OCI-LY1 (cell line): ENCODE results near the gene MAFG.

Experiments used
- H2AFZ ChIP-seq: fragments of 200-600 bp; sonication (generic), shearing (Covaris generic); 2 replicates; pipeline ENCODE4 v1.6.0; 2014; ENCODE audit warnings: antibody characterized with exemption, mild to moderate bottlenecking, low read length
- H3F3A ChIP-seq: fragments of 200-600 bp; sonication (generic), shearing (Covaris generic); 2 replicates; pipeline ENCODE4 v1.6.0; 2014; ENCODE audit warnings: mild to moderate bottlenecking, antibody characterized with exemption, low read length, moderate library complexity; ENCODE audit not compliant: insufficient read depth
- H3K27ac ChIP-seq: fragments of 200-600 bp; sonication (generic); 2 replicates; pipeline ENCODE4 v1.5.1; 2014; ENCODE audit warnings: low read length, mixed run types, mild to moderate bottlenecking, low read depth; ENCODE audit not compliant: poor library complexity, severe bottlenecking
- H3K27me3 ChIP-seq: fragments of 200-600 bp; sonication (generic); 2 replicates; pipeline ENCODE4 v1.6.0; 2014; ENCODE audit warnings: antibody characterized with exemption, mild to moderate bottlenecking, low read length, moderate library complexity; ENCODE audit not compliant: insufficient read depth
- H3K36me3 ChIP-seq: fragments of 200-600 bp; sonication (generic); 2 replicates; pipeline ENCODE4 v1.6.1; 2014; ENCODE audit warnings: mild to moderate bottlenecking, antibody characterized with exemption, low read length, moderate library complexity, mixed read lengths; ENCODE audit not compliant: insufficient read depth
- H3K4me1 ChIP-seq: fragments of 200-600 bp; sonication (generic); 2 replicates; pipeline ENCODE4 v1.5.1; 2014; ENCODE audit warnings: mild to moderate bottlenecking, low read length, moderate library complexity; ENCODE audit not compliant: insufficient read depth, severe bottlenecking
- H3K4me2 ChIP-seq: fragments of 200-600 bp; sonication (generic), shearing (Covaris generic); 2 replicates; pipeline ENCODE4 v1.6.1; 2014; ENCODE audit warnings: low read length
- H3K4me3 ChIP-seq: fragments of 200-600 bp; sonication (generic); 2 replicates; pipeline ENCODE4 v1.5.1; 2014; ENCODE audit warnings: low read length, low read depth, mild to moderate bottlenecking, mixed read lengths; ENCODE audit not compliant: poor library complexity, severe bottlenecking
- H3K79me2 ChIP-seq: fragments of 200-600 bp; shearing (Covaris generic); 2 replicates; pipeline ENCODE4 v1.6.1; 2016; ENCODE audit warnings: mixed run types, low read length, mixed read lengths; ENCODE audit not compliant: insufficient read depth
- H3K9ac ChIP-seq: fragments of 200-600 bp; sonication (generic), shearing (Covaris generic); 2 replicates; pipeline ENCODE4 v1.6.1; 2014; ENCODE audit warnings: mild to moderate bottlenecking, low read length, mixed read lengths
- H3K9me2 ChIP-seq: fragments of 200-600 bp; sonication (generic), shearing (Covaris generic); 2 replicates; pipeline ENCODE4 v1.6.1; 2014; ENCODE audit warnings: low read depth, mild to moderate bottlenecking, low read length, mixed read lengths
- H3K9me3 ChIP-seq: fragments of 200-600 bp; shearing (Covaris generic); 2 replicates; pipeline ENCODE4 v1.6.1; 2014; ENCODE audit warnings: low read length, mixed read lengths
- H4K20me1 ChIP-seq: fragments of 200-600 bp; sonication (generic), shearing (Covaris generic); 2 replicates; pipeline ENCODE4 v1.6.0; 2016; ENCODE audit warnings: mild to moderate bottlenecking, low read length; ENCODE audit not compliant: insufficient read depth
- CTCF ChIP-seq: fragments of 200-600 bp; sonication (generic), shearing (Covaris generic); IDR thresholded peaks from 2 replicates; pipeline ENCODE4 v1.5.1; 2017; ENCODE audit warnings: mild to moderate bottlenecking, antibody characterized with exemption, low read length, moderate library complexity, mixed read lengths
- EZH2 ChIP-seq: fragments of 200-600 bp; sonication (generic), shearing (Covaris generic); IDR thresholded peaks from 2 replicates; pipeline ENCODE4 v1.8.0; 2017; ENCODE audit warnings: borderline replicate concordance, mixed run types, mild to moderate bottlenecking, antibody characterized with exemption, low read length, moderate library complexity, mixed read lengths

Gene MAFG

GRCh38 chr17:81898885-81899284, 28.6 kb downstream of the MAFG start:
- peaks cover 14% of the 10 kb centered on the region for H3K4me1 ChIP-seq
- no peaks in the 10 kb centered on the region for H4K20me1 ChIP-seq
- no peak overlapping the region for H3K27ac ChIP-seq
- no peak overlapping the region for H2AFZ ChIP-seq
- no peak overlapping the region for H3K4me3 ChIP-seq
- no peaks in the 10 kb centered on the region for H3F3A ChIP-seq
- H3K79me2 ChIP-seq = no peaks in the 10 kb centered on the region
- TF ChIP-seq EZH2 = no peak
- no peak for TF ChIP-seq CTCF
- H3K9me2 ChIP-seq = no peaks in the 10 kb centered on the region
- peaks cover 4% of the 10 kb centered on the region; the same call in 1 of the 2 replicates for H3K27me3 ChIP-seq
- H3K9me3 ChIP-seq = no peaks in the 10 kb centered on the region
- H3K36me3 ChIP-seq = peaks cover 54% of the 10 kb centered on the region
- H3K4me2 ChIP-seq = no peak overlapping the region
- H3K9ac ChIP-seq = no peak overlapping the region

DNA sequence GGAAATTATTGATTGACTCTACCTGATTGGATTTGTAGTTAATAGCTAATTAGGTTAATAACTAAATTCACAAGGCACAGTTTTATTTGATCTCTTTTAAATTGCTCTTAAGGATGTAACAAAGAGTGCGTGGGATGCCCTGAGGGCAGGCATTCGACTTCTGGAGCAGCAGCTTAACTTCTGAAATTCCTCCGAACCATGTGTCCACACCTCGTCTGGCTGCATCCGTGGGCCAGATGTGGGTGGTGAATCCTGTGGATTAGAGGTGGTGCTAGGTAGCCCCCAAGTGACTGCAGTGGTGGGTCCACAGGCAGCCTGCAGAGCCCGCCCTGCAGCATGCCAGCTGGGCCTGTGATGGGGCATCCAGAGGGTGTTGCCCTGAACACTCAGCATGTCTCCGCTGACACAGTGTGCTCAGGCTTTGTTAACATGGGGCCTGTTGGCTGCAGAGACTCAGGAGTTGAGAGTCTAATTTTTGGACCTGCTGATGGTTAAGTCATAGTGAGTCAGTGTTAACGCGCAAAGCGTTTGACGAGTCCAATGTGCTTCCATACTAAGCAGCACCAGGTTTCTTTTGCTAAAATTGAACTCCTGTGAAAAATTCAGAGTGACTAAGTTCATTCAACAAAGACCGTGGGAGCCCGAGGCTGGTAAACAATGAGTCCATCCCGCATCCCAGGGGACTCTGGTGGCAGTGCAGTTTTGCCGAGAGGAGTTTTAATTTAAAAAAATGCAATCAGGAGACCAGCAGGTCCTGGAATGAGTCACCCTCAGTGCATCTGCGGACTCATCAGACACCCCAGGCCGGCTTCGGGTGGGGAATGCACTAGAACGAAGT, 29.3 kb downstream of the MAFG start:
- Histone ChIP-seq H3K36me3 (peaks cover 48% of the 10 kb centered on the region), H4K20me1 (no peaks in the 10 kb centered on the region), H3K9ac (no peak overlapping the region), H3K9me3 (no peaks in the 10 kb centered on the region), H3K27ac (no peak overlapping the region), H3K79me2 (no peaks in the 10 kb centered on the region), H3K4me3 (no peak overlapping the region), H3K9me2 (no peaks in the 10 kb centered on the region), H3K27me3 (peaks cover 4% of the 10 kb centered on the region; the same call in 1 of the 2 replicates), H3F3A (no peaks in the 10 kb centered on the region), H3K4me1 (peaks cover 21% of the 10 kb centered on the region), H3K4me2 (no peak overlapping the region), H2AFZ (no peak overlapping the region)
- TF ChIP-seq EZH2 = no peak
- TF ChIP-seq CTCF = no peak

- Histone ChIP-seq H2AFZ (no peak overlapping the region), H3K9me2 (no peaks in the 10 kb centered on the region), H3K36me3 (peaks cover 44% of the 10 kb centered on the region), H3K79me2 (peaks cover 7% of the 10 kb centered on the region), H4K20me1 (no peaks in the 10 kb centered on the region), H3K27ac (no peak overlapping the region), H3F3A (0 out of 2 replicates have a peak, but pooled peaks cover 2% of the 10 kb centered on the region), H3K4me1 (peaks cover 27% of the 10 kb centered on the region), H3K9me3 (no peaks in the 10 kb centered on the region), H3K27me3 (no peaks in the 10 kb centered on the region), H3K9ac (no peak overlapping the region), H3K4me3 (no peak overlapping the region), H3K4me2 (no peak overlapping the region)
- TF ChIP-seq EZH2 (no peak), CTCF (no peak)
Observed at GRCh38 chr17:81895400-81895799, 32.1 kb downstream of the MAFG start.
